GM21526 (cell line): ENCODE results near the gene NHSL2.
"Not testable (repeated sequence)": the region's sequence is repeated elsewhere in the genome, so short reads cannot be mapped to it uniquely, and the experiment has no call there.

Source experiments
- ATAC-seq: cut with Tn5 transposase; IDR thresholded peaks from one replicate; pipeline ENCODE4 v1.9.1; 2021; ENCODE audit warnings: moderate library complexity; ENCODE audit not compliant: unreplicated experiment, low FRiP score

Gene NHSL2

GRCh38 chrX:71922686-71923085 lies 12.0 kb downstream of the NHSL2 start:
- no peak for ATAC-seq

- no peak for ATAC-seq
These were observed 12.9 kb downstream of the NHSL2 start for GRCh38 chrX:71923516-71923915.

- no peak for ATAC-seq
These were observed 16.4 kb downstream of the NHSL2 start for GRCh38 chrX:71927040-71927439.

- ATAC-seq = no peak
These were observed 18.2 kb downstream of the NHSL2 start for GRCh38 chrX:71928856-71929255.

GRCh38 chrX:71930298-71930697 lies 19.7 kb downstream of the NHSL2 start:
- ATAC-seq = no peak

GRCh38 chrX:71935476-71935875 lies 24.8 kb downstream of the NHSL2 start:
- ATAC-seq = no peak

GRCh38 chrX:71936632-71937031 lies 26.0 kb downstream of the NHSL2 start:
- no peak for ATAC-seq

GRCh38 chrX:71938371-71938770 lies 27.7 kb downstream of the NHSL2 start:
- ATAC-seq = no peak

- ATAC-seq = no peak
These were observed 30.5 kb downstream of the NHSL2 start for GRCh38 chrX:71941145-71941544.

GRCh38 chrX:71941776-71942175 lies 31.1 kb downstream of the NHSL2 start:
- ATAC-seq = no peak

- ATAC-seq = no peak
These were observed 33.7 kb downstream of the NHSL2 start for GRCh38 chrX:71944369-71944768.

GRCh38 chrX:71945237-71945805 lies 34.7 kb downstream of the NHSL2 start:
- ATAC-seq = no peak

GRCh38 chrX:71949363-71949762 lies 38.7 kb downstream of the NHSL2 start:
- no peak for ATAC-seq

- ATAC-seq = no peak
These were observed 39.3 kb downstream of the NHSL2 start for GRCh38 chrX:71949844-71950445.

- ATAC-seq = no peak
These were observed 42.7 kb downstream of the NHSL2 start for GRCh38 chrX:71953391-71953790.

- ATAC-seq = no peak
These were observed 43.3 kb downstream of the NHSL2 start for GRCh38 chrX:71953946-71954345.

GRCh38 chrX:71954458-71954857 lies 43.8 kb downstream of the NHSL2 start:
- no peak for ATAC-seq

GRCh38 chrX:71955530-71956120 lies 45.0 kb downstream of the NHSL2 start:
- no peak for ATAC-seq

- ATAC-seq = no peak
These were observed 47.6 kb downstream of the NHSL2 start for GRCh38 chrX:71958281-71958675.

- not testable (repeated sequence) for ATAC-seq
These were observed 53.5 kb downstream of the NHSL2 start for GRCh38 chrX:71964184-71964583.

- ATAC-seq = no peak
These were observed 64.3 kb downstream of the NHSL2 start for GRCh38 chrX:71974916-71975315.

GRCh38 chrX:71976753-71977152 lies 66.1 kb downstream of the NHSL2 start:
- ATAC-seq = no peak
